GM18520 (cell line): ENCODE measurements around the gene LAMA3.

Experiments used
- ATAC-seq: cut with Tn5 transposase; IDR thresholded peaks from one replicate; pipeline ENCODE4 v1.9.1; 2021; ENCODE audit not compliant: unreplicated experiment

Gene LAMA3, protein sequence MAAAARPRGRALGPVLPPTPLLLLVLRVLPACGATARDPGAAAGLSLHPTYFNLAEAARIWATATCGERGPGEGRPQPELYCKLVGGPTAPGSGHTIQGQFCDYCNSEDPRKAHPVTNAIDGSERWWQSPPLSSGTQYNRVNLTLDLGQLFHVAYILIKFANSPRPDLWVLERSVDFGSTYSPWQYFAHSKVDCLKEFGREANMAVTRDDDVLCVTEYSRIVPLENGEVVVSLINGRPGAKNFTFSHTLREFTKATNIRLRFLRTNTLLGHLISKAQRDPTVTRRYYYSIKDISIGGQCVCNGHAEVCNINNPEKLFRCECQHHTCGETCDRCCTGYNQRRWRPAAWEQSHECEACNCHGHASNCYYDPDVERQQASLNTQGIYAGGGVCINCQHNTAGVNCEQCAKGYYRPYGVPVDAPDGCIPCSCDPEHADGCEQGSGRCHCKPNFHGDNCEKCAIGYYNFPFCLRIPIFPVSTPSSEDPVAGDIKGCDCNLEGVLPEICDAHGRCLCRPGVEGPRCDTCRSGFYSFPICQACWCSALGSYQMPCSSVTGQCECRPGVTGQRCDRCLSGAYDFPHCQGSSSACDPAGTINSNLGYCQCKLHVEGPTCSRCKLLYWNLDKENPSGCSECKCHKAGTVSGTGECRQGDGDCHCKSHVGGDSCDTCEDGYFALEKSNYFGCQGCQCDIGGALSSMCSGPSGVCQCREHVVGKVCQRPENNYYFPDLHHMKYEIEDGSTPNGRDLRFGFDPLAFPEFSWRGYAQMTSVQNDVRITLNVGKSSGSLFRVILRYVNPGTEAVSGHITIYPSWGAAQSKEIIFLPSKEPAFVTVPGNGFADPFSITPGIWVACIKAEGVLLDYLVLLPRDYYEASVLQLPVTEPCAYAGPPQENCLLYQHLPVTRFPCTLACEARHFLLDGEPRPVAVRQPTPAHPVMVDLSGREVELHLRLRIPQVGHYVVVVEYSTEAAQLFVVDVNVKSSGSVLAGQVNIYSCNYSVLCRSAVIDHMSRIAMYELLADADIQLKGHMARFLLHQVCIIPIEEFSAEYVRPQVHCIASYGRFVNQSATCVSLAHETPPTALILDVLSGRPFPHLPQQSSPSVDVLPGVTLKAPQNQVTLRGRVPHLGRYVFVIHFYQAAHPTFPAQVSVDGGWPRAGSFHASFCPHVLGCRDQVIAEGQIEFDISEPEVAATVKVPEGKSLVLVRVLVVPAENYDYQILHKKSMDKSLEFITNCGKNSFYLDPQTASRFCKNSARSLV (N-terminal part only)

DNA sequence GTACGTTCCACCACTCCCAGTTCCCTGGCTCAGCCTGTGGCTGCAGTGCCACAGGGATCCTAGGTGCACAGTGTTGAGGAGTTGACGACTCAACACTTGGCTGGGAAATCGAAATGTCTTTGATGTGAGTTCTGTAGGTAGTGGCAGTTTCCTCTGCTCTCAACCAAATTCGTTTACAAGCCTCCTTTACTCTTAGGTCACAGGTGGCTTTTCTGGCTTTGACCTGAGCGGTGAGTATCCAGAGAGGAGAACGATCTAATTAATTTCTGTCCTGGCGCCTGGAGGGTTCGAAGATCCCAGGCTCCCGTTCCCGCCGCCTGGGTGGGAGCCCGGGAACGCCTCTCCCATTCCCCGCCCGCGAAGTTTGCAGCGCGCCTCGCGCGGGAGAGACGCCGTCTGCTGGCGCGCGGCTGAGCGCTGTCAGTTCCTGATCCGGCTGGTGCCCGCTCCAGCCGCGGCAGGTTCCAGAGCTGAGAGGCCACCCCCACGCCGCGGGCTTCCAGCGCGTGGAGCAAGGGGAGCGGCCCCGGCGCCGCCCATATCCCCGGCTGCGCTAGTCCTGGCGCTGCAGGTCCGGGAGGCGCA, at the start of gene LAMA3:
TSS of gene LAMA3 (plus strand) at position 423 of the 585 bp plus-strand sequence. CDS start 231 bp downstream, outside the sequence.
- no peak for ATAC-seq

DNA sequence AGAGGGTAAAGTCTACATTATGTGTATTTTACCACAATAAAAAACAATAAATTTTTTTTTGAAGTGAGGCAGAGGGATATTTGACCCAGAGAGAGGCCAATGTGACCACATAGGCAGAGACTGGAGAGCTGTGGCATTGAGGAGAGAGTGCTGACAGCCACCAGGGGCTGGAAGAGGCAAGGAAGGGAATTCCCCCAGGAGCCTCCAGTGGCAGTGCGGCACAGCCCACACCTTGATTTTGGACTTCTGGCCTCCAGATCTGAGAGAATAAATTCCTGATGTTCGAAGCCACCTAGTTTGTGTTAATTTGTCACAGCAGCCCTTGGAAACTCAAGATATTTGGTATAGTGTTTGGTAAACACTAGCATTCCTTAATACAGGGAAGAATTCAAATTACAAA, 49.2 kb upstream of the LAMA3 start:
- ATAC-seq, result no peak

DNA sequence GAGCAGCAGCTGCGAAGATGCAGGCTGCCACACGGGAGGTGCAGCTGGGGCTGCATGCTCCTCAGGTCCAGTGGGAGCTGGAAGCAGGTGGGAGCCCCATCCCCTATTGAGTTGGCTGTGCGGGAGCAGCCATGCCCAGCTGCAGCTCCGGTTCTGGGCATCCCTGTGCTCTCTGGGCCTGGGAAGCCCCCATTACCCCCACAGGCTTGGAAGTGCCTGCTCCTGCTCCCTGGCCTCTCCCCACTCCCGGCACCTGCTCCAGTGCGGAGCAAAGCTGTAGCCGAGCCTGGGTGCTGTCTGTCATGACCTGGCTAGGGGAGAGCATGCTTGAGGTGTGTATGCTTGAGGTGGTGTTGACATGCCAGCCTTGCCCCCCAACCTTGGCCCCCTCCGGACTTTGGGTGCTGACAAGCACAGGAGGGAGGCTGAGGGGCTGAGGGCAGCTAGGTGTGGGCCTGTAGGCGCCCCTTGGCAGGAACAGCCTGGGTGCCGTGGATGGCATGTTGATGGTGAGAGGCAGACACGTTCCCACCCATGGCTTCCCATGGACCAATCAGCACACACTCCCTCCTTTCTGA, 48.0 kb upstream of the LAMA3 start:
- ATAC-seq, result no peak

DNA sequence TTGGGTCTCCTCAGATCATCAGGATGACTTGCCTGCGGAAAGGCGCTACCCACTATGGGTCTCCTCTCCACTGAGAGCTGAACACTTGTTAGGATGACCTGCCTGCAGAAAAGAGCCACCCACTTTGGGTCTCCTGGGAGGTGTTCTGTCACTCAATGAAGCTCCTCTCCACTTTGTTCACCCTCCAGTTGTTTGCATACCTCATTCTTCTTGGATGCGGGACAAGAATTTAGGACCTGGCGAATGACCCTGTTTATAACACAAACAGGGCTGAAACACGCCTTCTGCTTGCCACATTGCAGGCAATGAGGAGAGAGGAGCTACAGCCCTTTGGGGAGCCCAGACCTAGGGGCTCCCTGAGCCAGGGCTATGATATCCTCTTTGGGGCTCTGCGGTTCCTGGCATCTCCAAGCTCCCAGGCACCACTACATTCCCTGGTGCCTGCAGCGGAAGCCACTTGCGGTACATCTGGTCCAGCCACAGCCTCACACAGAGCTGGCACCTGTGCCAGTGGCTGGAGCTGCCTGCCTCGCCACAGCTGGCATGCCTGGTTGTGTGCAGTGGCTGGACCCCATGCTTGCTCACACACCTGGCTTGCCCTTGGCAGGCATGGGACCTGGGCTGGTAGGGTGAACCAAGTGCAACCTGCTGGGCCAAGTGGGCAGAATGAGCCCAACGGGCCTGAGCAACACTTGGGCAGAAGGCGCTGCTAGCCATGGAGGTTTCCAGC, 47.2 kb upstream of the LAMA3 start:
- no peak for ATAC-seq

DNA sequence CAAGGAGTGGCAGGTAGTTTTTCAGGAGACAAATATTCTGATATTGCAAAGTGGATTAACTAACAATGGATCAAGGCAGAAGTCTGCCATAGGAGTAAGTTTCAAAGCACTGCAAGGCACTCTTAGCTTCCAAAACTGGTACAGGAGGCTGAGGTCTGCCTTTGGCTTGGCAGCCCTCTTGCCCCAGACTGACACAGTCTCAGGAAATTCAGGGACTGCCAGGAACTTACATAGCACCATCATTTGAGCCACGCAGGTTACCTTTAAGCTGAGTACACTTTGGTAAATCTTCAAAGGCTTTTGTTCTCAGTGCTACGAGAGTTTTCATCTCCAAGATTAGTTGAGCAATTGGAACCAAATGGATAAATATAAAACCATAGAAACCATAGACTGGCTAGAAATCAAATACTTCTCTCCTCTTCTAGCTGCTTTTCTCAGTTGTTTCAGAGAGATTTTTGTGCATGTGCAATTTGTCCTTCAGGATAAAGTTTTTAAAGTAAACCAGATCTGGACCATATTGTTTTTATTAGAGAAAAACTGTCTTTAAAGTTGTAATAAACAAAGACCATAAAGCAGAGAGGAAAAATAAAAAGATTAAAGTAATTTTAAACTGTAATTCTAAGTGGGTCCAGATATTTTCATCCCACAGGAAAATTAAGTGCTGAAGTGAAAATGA, 45.3 kb upstream of the LAMA3 start:
- no peak for ATAC-seq

DNA sequence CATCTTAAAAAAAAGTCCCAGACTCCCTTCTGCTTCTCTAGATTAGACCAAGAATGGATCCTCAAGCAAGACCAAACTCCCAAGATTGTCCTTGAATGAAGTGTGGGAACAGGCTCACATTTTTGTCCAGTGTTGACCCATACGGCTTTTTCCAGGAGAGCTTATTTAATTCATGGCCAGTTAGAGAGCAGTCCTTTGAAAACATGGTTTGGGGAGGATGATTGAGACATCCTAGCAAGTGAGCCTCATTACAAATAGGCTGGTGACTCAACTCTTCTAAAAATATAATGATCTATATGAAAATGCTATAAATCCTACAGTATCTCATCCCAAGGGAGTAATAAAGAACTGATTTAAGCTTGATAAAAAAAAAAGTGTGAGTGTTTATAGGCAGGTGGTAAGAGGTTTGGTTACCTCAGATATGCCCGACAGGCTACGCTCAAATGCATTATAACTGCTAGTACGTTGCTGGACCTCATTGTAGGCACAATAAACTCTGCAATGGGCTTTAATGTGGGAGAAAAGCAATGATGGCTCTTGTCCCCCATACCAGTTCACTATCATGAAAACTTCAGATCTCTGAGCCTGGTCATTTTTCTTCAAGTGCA, 43.6 kb upstream of the LAMA3 start:
- no peak for ATAC-seq

DNA sequence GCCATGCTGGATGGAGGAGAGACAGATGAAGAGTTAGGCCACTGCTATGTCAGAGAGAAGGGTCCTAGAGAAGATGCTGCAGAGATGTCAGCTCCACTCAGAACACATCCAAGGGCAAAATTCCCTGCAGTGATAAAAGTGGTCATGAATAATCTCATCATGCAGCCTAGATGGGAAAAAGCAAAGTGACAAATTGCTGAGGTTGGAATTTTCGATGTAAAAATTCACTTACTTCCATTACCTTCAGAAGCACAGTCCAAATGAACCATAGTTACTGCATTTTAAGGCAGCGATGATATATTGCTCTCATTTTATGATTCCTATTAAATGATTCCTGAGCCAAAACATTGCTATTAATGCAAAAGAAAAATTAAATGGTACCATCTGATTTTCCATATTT, 43.0 kb upstream of the LAMA3 start:
- ATAC-seq, result no peak

DNA sequence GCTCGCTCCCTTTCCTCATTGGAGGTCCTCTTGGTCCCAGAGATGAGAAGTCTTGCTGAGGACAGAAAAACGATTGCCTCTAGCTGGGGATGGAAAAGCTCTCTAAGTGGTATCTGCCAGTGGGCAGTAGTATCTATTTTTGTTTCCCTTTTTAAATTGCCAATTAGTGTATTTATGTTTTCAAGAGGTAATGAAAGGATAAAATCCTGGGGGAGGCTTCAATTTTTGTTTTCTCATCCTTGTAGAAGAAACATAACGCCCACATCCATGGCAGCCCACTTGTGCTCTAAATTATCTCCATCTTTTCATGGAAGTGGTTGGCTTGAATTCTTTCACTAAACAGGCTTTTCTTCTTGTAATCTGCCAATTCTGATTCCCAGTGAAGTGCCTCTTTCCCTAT, 40.8 kb upstream of the LAMA3 start:
- ATAC-seq, result no peak

DNA sequence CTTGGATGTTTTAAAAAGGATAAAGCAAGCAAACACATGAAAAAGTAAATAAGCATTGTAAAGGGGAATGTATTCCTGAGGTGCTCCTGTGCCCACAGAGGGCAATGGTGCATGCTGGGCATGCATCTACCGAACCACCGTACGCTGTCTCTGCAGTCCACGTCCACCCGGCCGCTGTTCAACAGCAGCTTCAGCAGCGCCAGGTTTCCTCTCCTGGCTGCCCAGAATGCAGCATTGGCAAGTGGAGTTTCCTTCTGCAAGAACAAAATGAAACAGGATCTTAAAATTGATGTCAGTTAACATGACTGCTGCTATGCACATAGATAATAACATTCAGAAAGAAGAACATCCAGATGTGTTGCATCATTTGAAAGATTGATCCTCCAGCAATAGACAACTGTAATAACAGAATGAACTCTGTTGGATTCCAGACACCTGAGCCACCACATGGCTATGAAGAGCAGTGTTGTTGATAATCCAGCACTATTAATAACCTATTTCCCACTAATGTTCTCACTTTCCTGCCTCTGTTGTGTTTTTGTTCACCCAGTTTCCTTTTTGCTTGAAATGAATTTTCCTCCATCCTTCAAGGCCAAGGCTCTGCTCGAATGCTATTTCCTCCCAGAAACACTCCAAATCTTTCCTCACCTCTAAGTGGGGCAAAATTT, 40.2 kb upstream of the LAMA3 start:
- ATAC-seq, result no peak

DNA sequence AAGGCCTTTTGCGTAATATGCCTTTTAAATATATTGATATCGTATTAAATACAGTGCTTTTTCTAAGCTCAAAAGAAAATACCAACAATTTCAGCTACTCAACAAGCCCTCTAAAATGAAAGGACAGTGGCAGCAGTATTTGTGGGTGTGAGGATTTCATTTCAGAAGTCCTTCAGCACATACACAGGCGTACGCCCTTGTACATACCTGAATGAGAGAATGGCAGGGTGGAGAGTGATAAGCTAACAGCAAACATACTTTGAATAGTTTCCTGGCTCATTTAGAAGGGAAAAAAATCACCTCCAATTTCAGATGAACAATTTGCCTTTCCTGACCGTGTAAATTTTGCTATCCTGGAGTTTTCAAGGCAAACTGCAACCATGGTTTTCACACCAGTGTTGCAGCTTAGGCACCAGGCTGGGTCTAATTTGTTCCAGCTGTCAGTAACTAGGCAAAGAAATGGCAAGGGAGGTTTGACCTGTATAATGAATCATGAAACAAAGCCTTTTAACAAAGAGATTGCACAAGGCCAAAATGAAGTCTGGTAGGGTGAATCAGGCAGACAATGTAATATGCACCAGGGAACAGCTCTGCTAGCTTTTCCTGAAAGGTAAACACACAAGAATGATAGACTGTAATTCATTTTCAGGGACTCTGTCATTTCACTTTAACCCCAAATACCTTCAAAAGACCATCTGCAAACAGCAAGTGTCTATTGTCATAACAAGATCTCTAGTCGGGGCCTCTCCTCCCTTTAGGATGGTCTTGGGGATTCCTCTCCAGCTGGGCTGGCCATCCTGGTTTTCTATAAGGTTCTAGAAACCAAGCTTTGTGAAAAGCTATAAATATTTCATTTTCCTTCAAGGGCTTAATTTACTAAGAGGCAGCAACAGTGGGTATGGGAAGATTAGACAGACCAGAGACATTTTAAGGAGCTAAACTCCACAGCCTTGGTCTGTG, 38.0 kb upstream of the LAMA3 start:
- no peak for ATAC-seq

DNA sequence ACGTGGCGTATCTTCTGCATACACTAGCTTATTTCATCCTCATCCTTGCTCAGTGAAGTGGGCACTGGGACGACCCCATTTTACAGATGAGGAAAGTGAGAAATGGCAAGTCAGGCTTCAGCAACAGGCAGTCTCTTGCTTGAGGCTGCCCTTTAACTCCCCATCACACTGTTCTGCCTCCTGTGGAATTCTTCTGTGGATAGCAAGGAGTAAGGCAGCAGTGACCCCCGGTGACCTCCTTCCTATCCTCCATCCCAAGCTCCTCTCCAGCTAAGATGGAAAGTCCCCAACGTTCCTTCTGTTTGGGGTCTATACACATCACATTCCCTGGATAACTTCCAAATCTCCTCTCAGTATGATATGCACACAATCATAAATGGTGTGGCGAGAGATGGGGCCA, 37.0 kb upstream of the LAMA3 start:
- ATAC-seq, result no peak

DNA sequence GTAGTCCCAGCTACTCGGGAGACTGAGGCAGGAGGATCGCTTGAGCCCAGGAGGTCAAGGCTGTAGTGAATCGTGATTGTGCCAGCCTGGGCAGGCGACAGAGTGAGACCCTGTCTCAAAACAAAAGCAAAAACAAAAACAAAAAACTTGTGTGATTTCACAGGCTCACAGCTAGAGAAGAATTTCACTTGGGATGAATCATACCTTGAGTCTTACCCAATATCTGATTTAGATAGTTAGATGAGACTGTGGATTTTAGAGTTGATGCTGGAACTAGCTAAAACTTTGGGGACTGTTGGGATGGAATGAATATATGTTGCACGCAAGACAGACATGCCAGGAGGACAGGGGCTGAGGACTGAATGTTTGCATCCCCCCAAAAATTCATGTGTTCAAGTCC, 31.0 kb upstream of the LAMA3 start:
- ATAC-seq, result no peak

DNA sequence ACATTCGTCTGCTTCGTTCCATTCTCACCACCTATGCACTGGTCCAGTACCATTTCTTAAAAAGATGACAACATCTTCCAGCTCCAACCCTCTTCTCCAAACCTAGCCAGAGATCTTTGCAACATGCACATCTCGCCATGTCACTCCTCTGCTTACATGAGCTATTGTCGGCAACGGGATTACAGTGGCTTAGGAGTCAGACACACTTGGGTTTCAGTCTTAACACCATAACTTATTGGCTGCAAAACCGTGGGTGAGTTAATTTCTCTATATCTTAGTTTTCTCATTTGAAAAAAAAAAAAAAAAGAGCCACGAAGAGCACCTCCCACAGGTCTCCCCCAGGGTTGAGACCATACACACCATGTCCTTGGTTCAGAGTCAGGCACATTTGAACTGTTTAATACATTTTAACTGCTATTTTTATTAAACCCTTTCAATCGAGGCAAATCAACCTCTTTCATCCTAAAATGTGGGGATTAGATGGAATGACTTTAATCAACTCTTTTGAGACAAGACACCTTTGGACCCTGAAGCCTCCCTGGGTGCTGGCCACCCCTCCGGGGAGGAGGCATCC, 27.4 kb upstream of the LAMA3 start:
- ATAC-seq, result no peak

DNA sequence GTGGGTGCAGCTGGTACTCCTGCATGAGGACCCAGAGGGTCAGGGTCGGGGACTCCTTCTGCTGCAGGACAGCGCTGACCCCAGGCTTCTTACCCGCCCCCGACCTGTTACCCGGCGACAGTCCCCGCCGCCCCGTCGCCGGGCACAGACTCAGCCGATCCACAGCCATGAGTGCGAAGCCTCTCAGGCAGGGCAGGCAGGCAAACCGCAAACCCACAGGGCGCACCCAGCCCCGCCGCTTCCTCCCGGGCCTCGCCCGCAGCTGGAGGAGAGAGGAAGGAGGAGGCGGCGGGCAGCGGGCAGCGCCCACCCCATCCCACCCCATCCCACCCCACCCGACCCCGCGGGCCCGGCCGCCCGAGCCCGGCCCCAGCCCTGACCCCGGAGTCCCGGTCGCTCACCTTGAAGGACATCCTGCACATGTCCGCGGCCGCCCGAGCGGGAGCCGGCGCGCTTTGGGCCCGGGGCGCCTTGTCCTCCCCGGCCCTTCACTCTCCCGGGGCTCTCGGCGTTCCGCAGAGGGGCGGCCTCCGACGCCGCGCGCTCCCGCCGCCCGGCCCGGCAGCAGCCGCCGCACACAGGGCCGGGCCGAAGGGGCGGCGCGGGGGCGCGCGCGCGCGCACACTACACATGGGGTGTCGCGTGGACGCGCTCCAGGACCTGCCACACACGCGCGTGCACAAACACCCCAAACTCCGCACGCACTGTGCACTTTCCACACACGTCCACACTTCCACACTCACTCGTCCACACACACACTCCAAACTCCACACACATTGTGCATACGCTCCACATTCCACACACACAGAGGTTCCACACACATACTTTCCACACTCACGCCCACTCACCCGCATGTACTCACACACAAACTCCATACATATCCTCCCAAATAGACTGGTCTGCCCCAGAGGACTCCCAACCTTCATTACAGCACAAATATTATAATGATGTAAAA, 26.7 kb upstream of the LAMA3 start, which contains the start of gene ANKRD29:
TSS of gene ANKRD29 (minus strand) at position 603 of the 955 bp plus-strand sequence. CDS start at position 422, 181 bp downstream.
- no peak for ATAC-seq

DNA sequence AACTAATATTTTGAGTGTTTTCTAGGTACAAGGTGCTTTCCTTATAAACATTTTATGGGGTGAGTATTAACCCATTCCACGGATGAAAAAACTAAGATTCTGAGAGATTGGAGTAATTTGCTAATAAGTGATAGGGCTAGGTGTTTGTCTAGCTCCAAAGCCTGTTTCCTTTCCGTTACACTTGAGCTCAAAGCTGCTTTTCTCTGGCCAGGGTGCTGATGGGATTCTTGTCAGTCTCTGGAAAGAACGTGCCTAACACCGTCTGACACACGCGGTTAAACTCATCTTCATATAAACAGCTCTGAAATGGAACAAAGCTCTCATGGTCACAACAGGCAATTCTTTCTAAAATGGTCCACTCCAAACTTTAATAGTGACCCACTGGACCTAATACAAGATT, 24.6 kb upstream of the LAMA3 start:
- no peak for ATAC-seq

DNA sequence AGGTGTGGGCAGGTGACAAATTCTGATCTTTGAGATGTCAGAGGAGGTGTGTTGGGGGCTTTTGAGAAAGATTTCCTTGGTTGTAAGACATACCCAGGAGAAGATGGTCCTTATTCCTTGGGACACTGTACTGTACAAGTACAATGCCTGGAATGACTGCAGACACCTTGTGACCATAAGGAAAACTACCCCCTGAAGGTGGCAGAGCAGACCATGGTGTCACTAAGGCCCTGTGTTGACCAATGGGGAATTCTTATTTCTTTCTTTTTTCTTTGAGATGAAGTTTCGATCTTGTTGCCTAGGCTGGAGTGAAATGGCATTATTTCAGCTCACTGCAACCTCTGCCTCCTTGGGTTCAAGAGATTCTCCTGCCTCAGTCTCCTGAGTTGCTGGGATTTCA, 22.1 kb upstream of the LAMA3 start:
- ATAC-seq, result no peak
